Measurements from ENCODE around the gene RIN3. TPM values are rescaled to one million over a fixed set of nuclear protein-coding genes. Genes with fewer than 3 reads are reported as not detected.
A peak's percentile ranks its signal among the peaks of the same experiment; 100 is the strongest.

The RIN3 gene
- polyA plus RNA-seq, 3 donors, result 4.6 to 5.5 (median 4.9) TPM

- DNase-seq (ENCODE audit: low read depth in 3 of 3, low spot score in 2 of 3), result no peak
These were observed 75.8 kb downstream of the RIN3 start for GRCh38 chr14:92589213-92589852.

- no peak for DNase-seq (ENCODE audit: low read depth in 3 of 3, low spot score in 2 of 3)
These were observed 76.6 kb downstream of the RIN3 start for GRCh38 chr14:92590176-92590575.

GRCh38 chr14:92590941-92591340 is 77.4 kb downstream of the RIN3 start:
- no peak for DNase-seq (ENCODE audit: low read depth in 3 of 3, low spot score in 2 of 3)

GRCh38 chr14:92591346-92591745 is 77.8 kb downstream of the RIN3 start:
- DNase-seq (ENCODE audit: low read depth in 3 of 3, low spot score in 2 of 3), result no peak

GRCh38 chr14:92595267-92595666 is 81.7 kb downstream of the RIN3 start:
- DNase-seq (ENCODE audit: low read depth in 3 of 3, low spot score in 2 of 3), result no peak

- no peak for DNase-seq (ENCODE audit: low read depth in 3 of 3, low spot score in 2 of 3)
These were observed 82.8 kb downstream of the RIN3 start for GRCh38 chr14:92596331-92596907.

- DNase-seq (ENCODE audit: low read depth in 3 of 3, low spot score in 2 of 3), result no peak
These were observed 84.6 kb downstream of the RIN3 start for GRCh38 chr14:92597906-92598905.

GRCh38 chr14:92599811-92600210 is 86.2 kb downstream of the RIN3 start:
- DNase-seq (ENCODE audit: low read depth in 3 of 3, low spot score in 2 of 3), result no peak

- no peak for DNase-seq (ENCODE audit: low read depth in 3 of 3, low spot score in 2 of 3)
These were observed 86.9 kb downstream of the RIN3 start for GRCh38 chr14:92600318-92601053.

GRCh38 chr14:92601131-92601710 is 87.6 kb downstream of the RIN3 start:
- no peak for DNase-seq (ENCODE audit: low read depth in 3 of 3, low spot score in 2 of 3)

GRCh38 chr14:92601757-92602417 is 88.3 kb downstream of the RIN3 start:
- DNase-seq (ENCODE audit: low read depth in 3 of 3, low spot score in 2 of 3), result no peak

GRCh38 chr14:92603309-92604242 is 90.0 kb downstream of the RIN3 start:
- peak in 1 of 3 donors; percentile 21 for DNase-seq (ENCODE audit: low read depth in 3 of 3, low spot score in 2 of 3)

- no peak for DNase-seq (ENCODE audit: low read depth in 3 of 3, low spot score in 2 of 3)
These were observed 91.8 kb downstream of the RIN3 start for GRCh38 chr14:92605274-92605940.

- no peak for DNase-seq (ENCODE audit: low read depth in 3 of 3, low spot score in 2 of 3)
These were observed 93.7 kb downstream of the RIN3 start for GRCh38 chr14:92607251-92607650.

- DNase-seq (ENCODE audit: low read depth in 3 of 3, low spot score in 2 of 3), result no peak
These were observed 94.3 kb downstream of the RIN3 start for GRCh38 chr14:92607702-92608429.

- DNase-seq (ENCODE audit: low read depth in 3 of 3, low spot score in 2 of 3), result no peak
These were observed 96.4 kb downstream of the RIN3 start for GRCh38 chr14:92609955-92610354.

GRCh38 chr14:92610849-92611271 is 97.3 kb downstream of the RIN3 start:
- no peak for DNase-seq (ENCODE audit: low read depth in 3 of 3, low spot score in 2 of 3)

All from right renal cortex interstitium (tissue), 3 donors.